ENCODE data around the gene MAVS.
"Not testable (repeated sequence)": the region's sequence is repeated elsewhere in the genome, so short reads cannot be mapped to it uniquely, and the experiment has no call there.

Gene MAVS

DNA sequence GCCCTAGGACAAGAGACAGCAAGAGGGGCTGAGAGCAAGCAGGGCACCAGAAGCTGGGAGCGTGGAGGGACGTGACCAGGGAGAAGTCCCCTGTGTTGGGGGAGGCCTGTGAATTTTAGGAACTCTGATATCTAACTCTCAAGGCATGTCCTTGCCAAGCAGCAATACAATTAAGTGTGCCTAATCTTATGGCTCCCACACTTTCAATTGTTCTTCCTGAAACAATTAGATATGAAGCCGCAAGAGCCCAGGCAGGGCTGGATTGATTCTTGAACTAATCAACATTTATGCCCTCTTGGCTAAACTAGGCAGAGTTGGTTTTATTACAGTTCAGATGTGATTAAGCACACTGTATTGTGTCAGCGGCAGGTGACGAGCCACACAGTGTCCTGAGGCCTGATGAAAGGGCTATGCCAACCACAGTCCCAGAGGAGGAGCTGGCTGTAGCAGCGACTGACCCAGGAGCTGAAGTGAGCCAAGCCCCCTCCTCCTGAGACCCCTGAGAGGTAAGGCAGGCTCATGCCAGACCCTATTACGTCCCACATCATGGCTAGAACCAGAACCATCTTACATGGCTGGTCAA, 4.2 kb upstream of the MAVS start:
- no peak overlapping the region for H3K9ac ChIP-seq (ENCODE audit: low read length)
- no peak overlapping the region for H3K4me3 ChIP-seq (ENCODE audit: low read length)
- no peaks in the 10 kb centered on the region for H3K27me3 ChIP-seq (ENCODE audit: control insufficient read depth, insufficient read depth, low read length)
- no peak overlapping the region for H3K27ac ChIP-seq (ENCODE audit: low read depth, low read length)
- peaks cover 4% of the 10 kb centered on the region for H3K4me1 ChIP-seq (ENCODE audit: control insufficient read depth, insufficient read depth, low read length)
- no peaks in the 10 kb centered on the region for H3K36me3 ChIP-seq (ENCODE audit: control insufficient read depth, insufficient read depth, low read length)

DNA sequence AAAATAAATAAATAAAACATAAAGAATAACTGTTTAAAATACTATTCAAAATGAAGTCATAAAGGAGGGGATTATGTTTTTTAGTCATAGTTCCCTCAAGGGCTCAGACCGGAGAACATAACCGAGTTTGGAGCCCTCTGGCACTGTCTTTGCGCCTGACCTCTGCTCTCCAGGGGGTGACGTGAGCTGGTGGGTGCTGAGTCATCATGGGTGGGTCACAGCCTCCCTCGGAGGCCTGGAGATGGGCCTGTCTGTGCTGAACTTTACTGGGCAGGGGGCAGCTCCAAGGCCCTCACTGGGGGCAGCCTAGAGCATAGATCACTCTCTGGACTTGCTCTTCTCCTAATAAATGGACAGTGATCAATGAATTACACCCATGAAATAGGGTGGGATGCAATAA, 3.1 kb upstream of the MAVS start:
- Histone ChIP-seq H3K36me3 (ENCODE audit: control insufficient read depth, insufficient read depth, low read length) (no peaks in the 10 kb centered on the region), H3K4me3 (ENCODE audit: low read length) (no peak overlapping the region), H3K4me1 (ENCODE audit: control insufficient read depth, insufficient read depth, low read length) (peaks cover 9% of the 10 kb centered on the region), H3K27ac (ENCODE audit: low read depth, low read length) (no peak overlapping the region), H3K27me3 (ENCODE audit: control insufficient read depth, insufficient read depth, low read length) (no peaks in the 10 kb centered on the region), H3K9ac (ENCODE audit: low read length) (no peak overlapping the region)

DNA sequence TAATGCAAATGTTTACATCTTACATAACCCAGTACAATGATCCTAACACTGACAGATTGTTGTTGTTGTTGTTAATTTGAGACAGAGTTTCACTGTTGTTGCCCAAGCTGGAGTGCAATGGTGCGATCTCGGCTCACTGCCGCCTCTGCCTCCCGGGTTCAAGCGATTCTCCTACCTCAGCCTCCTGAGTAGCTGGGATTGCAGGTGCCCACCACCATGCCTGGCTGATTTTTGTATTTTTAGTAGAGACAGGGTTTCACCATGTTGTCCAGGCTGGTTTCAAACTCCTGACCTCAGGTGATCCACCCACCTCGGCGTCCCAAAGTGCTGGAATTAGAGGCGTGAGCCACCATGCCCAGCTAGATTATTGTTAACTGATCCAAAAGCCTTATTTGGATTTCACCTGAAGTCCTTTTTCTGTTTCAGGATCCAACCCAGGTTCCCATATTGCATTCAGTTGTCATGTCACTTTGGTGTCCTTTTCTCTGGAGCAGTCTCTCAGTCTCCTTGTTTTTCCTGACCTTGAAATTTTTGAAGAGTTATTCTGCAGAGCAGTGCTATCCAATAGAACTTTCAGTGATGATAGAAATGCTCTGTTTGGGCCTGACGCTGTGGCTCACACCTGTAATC, 2.5 kb upstream of the MAVS start:
- not testable (repeated sequence) for H3K27me3 ChIP-seq (ENCODE audit: control insufficient read depth, insufficient read depth, low read length); H3K4me1 ChIP-seq (ENCODE audit: control insufficient read depth, insufficient read depth, low read length); H3K4me3 ChIP-seq (ENCODE audit: low read length); H3K9ac ChIP-seq (ENCODE audit: low read length); H3K27ac ChIP-seq (ENCODE audit: low read depth, low read length); H3K36me3 ChIP-seq (ENCODE audit: control insufficient read depth, insufficient read depth, low read length)

- H3K27me3 ChIP-seq (ENCODE audit: control insufficient read depth, insufficient read depth, low read length) = no peaks in the 10 kb centered on the region
- H3K4me1 ChIP-seq (ENCODE audit: control insufficient read depth, insufficient read depth, low read length) = peaks cover 9% of the 10 kb centered on the region
- H3K27ac ChIP-seq (ENCODE audit: low read depth, low read length) = peak overlapping the region; percentile 74
- H3K4me3 ChIP-seq (ENCODE audit: low read length) = peak overlapping the region; percentile 95
- H3K36me3 ChIP-seq (ENCODE audit: control insufficient read depth, insufficient read depth, low read length) = no peaks in the 10 kb centered on the region
- H3K9ac ChIP-seq (ENCODE audit: low read length) = peak overlapping the region; percentile 72
These were observed 275 bp upstream of the MAVS start for GRCh38 chr20:3846378-3846739.

DNA sequence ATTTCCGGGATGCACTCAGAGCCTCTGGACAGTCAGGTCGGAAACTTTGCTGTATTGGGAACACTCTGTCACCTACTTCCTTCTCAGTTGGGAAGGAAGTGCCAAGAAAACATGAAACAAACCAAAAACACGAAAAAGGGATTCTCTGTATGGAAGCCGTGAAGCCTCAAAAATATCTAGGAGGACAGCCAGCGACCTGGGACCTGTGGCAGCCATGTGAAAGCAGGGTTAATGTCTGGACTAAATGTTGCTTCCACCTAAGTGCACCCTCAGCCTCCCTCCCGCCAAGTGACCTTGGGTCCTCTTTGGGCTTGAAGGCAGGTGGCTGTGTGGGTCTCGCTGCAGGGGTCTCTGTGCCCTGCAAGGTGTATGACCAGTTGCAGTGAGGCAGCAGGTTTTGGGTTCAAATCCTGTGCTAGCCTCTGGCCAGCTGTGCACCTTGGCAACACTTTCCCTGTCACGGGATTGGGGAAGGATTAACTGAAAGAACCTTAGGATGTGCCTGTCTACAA, 851 bp downstream of the MAVS start:
- H3K27ac ChIP-seq (ENCODE audit: low read depth, low read length) = peak overlapping the region; percentile 74
- peaks cover 9% of the 10 kb centered on the region for H3K4me1 ChIP-seq (ENCODE audit: control insufficient read depth, insufficient read depth, low read length)
- H3K27me3 ChIP-seq (ENCODE audit: control insufficient read depth, insufficient read depth, low read length) = no peaks in the 10 kb centered on the region
- peak overlapping the region; percentile 94 for H3K9ac ChIP-seq (ENCODE audit: low read length)
- H3K4me3 ChIP-seq (ENCODE audit: low read length) = peak overlapping the region; percentile 95
- no peaks in the 10 kb centered on the region for H3K36me3 ChIP-seq (ENCODE audit: control insufficient read depth, insufficient read depth, low read length)

DNA sequence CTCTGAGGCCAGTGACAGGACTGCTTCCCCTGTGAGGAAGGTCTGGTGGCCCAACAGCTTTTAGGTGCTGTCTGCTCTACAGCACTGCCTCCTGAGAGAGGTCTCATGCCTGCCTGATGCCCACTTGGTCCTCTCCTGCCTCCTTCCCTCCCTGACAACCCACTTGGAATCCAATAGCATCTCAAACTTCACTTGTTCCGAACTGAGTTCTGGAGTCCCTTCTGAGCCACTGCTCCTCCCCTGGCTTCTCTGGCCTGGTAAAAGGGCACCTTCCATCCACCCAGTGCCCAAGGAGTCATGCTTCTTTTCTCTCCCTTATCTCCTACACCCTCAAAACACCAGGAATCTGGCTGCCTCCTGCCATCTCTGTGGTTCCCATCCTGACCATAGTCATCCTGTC, 1.9 kb downstream of the MAVS start:
- H3K9ac ChIP-seq (ENCODE audit: low read length) = no peak overlapping the region
- no peak overlapping the region for H3K4me3 ChIP-seq (ENCODE audit: low read length)
- H3K36me3 ChIP-seq (ENCODE audit: control insufficient read depth, insufficient read depth, low read length) = no peaks in the 10 kb centered on the region
- H3K4me1 ChIP-seq (ENCODE audit: control insufficient read depth, insufficient read depth, low read length) = peaks cover 9% of the 10 kb centered on the region
- H3K27ac ChIP-seq (ENCODE audit: low read depth, low read length) = no peak overlapping the region
- no peaks in the 10 kb centered on the region for H3K27me3 ChIP-seq (ENCODE audit: control insufficient read depth, insufficient read depth, low read length)

- no peak overlapping the region for H3K4me3 ChIP-seq (ENCODE audit: low read length)
- H3K27me3 ChIP-seq (ENCODE audit: control insufficient read depth, insufficient read depth, low read length) = no peaks in the 10 kb centered on the region
- no peak overlapping the region for H3K27ac ChIP-seq (ENCODE audit: low read depth, low read length)
- peaks cover 14% of the 10 kb centered on the region for H3K36me3 ChIP-seq (ENCODE audit: control insufficient read depth, insufficient read depth, low read length)
- H3K9ac ChIP-seq (ENCODE audit: low read length) = no peak overlapping the region
- H3K4me1 ChIP-seq (ENCODE audit: control insufficient read depth, insufficient read depth, low read length) = no peaks in the 10 kb centered on the region
These were observed 7.8 kb downstream of the MAVS start for GRCh38 chr20:3854462-3854871.

DNA sequence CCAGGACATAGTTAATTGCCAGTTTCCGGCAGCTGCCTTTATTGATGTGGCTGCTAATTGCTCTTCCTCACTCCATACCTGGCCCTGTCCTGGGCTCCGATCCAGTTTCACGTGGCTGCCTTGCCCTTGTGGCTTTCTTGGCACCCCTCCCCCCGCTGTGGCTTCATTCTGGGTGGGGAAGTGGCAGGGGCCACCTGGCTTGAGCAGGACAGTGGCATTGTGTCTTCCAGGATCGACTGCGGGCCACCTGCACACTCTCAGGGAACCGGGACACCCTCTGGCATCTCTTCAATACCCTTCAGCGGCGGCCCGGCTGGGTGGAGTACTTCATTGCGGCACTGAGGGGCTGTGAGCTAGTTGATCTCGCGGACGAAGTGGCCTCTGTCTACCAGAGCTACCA, 10.8 kb downstream of the MAVS start:
- no peaks in the 10 kb centered on the region for H3K27me3 ChIP-seq (ENCODE audit: control insufficient read depth, insufficient read depth, low read length)
- no peak overlapping the region for H3K27ac ChIP-seq (ENCODE audit: low read depth, low read length)
- no peak overlapping the region for H3K4me3 ChIP-seq (ENCODE audit: low read length)
- H3K4me1 ChIP-seq (ENCODE audit: control insufficient read depth, insufficient read depth, low read length) = no peaks in the 10 kb centered on the region
- H3K36me3 ChIP-seq (ENCODE audit: control insufficient read depth, insufficient read depth, low read length) = peaks cover 23% of the 10 kb centered on the region
- no peak overlapping the region for H3K9ac ChIP-seq (ENCODE audit: low read length)

DNA sequence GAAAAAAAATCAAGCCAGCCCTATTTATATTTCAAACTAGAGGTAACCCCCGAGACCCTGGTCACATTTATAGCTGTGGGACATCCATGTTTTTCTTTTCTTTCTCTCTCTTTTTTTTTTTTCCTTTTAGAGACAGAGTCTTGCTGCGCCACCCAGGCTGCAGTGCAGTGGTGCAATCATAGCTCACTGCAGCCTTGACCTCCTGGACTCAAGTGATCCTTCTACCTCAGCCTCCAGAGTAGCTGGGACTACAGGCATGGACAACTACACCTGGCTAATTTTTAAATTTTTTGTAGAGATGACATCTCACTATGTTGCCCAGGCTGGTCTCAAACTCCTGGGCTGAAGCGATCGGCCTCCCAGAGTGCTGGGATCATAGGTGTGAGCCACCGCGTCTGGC, 12.1 kb downstream of the MAVS start:
- Histone ChIP-seq H3K4me3 (ENCODE audit: low read length) (no peak overlapping the region), H3K9ac (ENCODE audit: low read length) (no peak overlapping the region), H3K27me3 (ENCODE audit: control insufficient read depth, insufficient read depth, low read length) (no peaks in the 10 kb centered on the region), H3K4me1 (ENCODE audit: control insufficient read depth, insufficient read depth, low read length) (no peaks in the 10 kb centered on the region), H3K27ac (ENCODE audit: low read depth, low read length) (no peak overlapping the region), H3K36me3 (ENCODE audit: control insufficient read depth, insufficient read depth, low read length) (peaks cover 36% of the 10 kb centered on the region)

- no peaks in the 10 kb centered on the region for H3K27me3 ChIP-seq (ENCODE audit: control insufficient read depth, insufficient read depth, low read length)
- no peaks in the 10 kb centered on the region for H3K4me1 ChIP-seq (ENCODE audit: control insufficient read depth, insufficient read depth, low read length)
- no peak overlapping the region for H3K4me3 ChIP-seq (ENCODE audit: low read length)
- no peak overlapping the region for H3K9ac ChIP-seq (ENCODE audit: low read length)
- peaks cover 49% of the 10 kb centered on the region for H3K36me3 ChIP-seq (ENCODE audit: control insufficient read depth, insufficient read depth, low read length)
- no peak overlapping the region for H3K27ac ChIP-seq (ENCODE audit: low read depth, low read length)
These were observed 14.6 kb downstream of the MAVS start for GRCh38 chr20:3861191-3861590.

GRCh38 chr20:3862333-3862732, 15.7 kb downstream of the MAVS start:
- Histone ChIP-seq H3K4me3 (ENCODE audit: low read length) (no peak overlapping the region), H3K27ac (ENCODE audit: low read depth, low read length) (no peak overlapping the region), H3K36me3 (ENCODE audit: control insufficient read depth, insufficient read depth, low read length) (peaks cover 55% of the 10 kb centered on the region), H3K9ac (ENCODE audit: low read length) (no peak overlapping the region), H3K27me3 (ENCODE audit: control insufficient read depth, insufficient read depth, low read length) (no peaks in the 10 kb centered on the region), H3K4me1 (ENCODE audit: control insufficient read depth, insufficient read depth, low read length) (no peaks in the 10 kb centered on the region)

- Histone ChIP-seq H3K27ac (ENCODE audit: low read depth, low read length) (no peak overlapping the region), H3K36me3 (ENCODE audit: control insufficient read depth, insufficient read depth, low read length) (peaks cover 45% of the 10 kb centered on the region), H3K4me1 (ENCODE audit: control insufficient read depth, insufficient read depth, low read length) (no peaks in the 10 kb centered on the region), H3K27me3 (ENCODE audit: control insufficient read depth, insufficient read depth, low read length) (no peaks in the 10 kb centered on the region), H3K9ac (ENCODE audit: low read length) (no peak overlapping the region), H3K4me3 (ENCODE audit: low read length) (no peak overlapping the region)
These were observed 16.7 kb downstream of the MAVS start for GRCh38 chr20:3863317-3863716.

DNA sequence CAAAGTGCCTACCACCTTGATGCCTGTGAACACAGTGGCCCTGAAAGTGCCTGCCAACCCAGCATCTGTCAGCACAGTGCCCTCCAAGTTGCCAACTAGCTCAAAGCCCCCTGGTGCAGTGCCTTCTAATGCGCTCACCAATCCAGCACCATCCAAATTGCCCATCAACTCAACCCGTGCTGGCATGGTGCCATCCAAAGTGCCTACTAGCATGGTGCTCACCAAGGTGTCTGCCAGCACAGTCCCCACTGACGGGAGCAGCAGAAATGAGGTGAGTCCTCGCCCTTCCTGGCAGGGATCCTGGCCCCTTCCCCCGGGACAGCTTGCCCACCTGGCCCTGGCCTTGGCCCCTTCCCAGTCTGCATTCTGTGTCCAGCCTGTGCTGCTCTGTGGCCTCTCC, 17.9 kb downstream of the MAVS start:
- H3K27me3 ChIP-seq (ENCODE audit: control insufficient read depth, insufficient read depth, low read length) = no peaks in the 10 kb centered on the region
- H3K27ac ChIP-seq (ENCODE audit: low read depth, low read length) = no peak overlapping the region
- H3K36me3 ChIP-seq (ENCODE audit: control insufficient read depth, insufficient read depth, low read length) = peaks cover 45% of the 10 kb centered on the region
- no peak overlapping the region for H3K4me3 ChIP-seq (ENCODE audit: low read length)
- no peaks in the 10 kb centered on the region for H3K4me1 ChIP-seq (ENCODE audit: control insufficient read depth, insufficient read depth, low read length)
- no peak overlapping the region for H3K9ac ChIP-seq (ENCODE audit: low read length)

Data from rectal smooth muscle tissue (tissue), 1 donor.